ENCODE results near the gene GALNT1. TPM values are rescaled to one million over a fixed set of nuclear protein-coding genes. Genes with fewer than 3 reads are reported as not detected.
A peak's percentile ranks its signal among the peaks of the same experiment; 100 is the strongest.

Gene GALNT1
- total RNA-seq, 2 donors from 2014 or later: 27.9 to 69.3 TPM

DNA sequence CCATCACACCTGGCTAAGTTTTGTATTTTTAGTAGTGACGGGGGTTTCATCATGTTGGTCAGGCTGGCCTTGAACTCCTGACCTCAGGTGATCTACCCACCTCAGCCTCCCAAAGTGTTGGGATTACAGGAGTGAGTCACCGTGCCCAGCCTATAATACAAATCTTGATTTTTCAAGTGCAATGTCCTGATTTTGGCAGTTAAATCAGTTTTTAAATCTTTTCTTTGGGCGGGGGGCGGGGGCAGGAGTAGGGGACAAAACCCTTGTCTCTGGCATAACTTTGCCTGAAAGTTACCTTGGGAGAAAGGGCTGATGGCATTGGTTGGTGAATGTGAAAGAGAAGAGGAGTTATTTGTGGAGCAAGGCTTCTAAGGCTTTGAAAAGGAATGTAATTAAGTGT is 12.3 kb downstream of the GALNT1 start:
- Mint-ChIP-seq H3K27me3 (no peaks in the 10 kb centered on the region), H3K27ac (no peak overlapping the region), H3K4me3 (no peak overlapping the region), H3K4me1 (peaks cover 16% of the 10 kb centered on the region), H3K9me3 (no peaks in the 10 kb centered on the region), H3K36me3 (ENCODE audit: low read depth) (peaks cover 6% of the 10 kb centered on the region)
- no peak for ATAC-seq (replicated peaks)

DNA sequence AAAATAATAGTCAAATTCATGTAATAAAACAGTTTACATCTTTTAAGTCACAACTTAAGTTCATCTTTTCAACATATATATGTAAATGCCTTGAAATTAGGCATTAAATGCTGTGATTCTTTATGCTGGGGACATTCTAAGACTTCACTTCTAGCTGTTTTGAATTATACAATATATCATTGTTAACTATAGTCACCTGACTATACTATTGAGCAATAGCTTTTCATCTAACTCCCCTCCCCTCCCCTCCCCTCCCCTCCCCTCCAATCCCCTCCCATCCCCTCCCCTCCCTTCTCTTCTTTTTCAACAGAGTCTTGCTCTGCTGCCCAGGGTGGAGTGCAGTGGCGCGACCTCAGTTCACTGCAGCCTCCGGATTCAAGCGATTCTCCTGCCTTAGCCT is 16.2 kb downstream of the GALNT1 start:
- no peaks in the 10 kb centered on the region for H3K27me3 Mint-ChIP-seq
- peaks cover 10% of the 10 kb centered on the region for H3K9me3 Mint-ChIP-seq
- no peak overlapping the region for H3K4me3 Mint-ChIP-seq
- H3K36me3 Mint-ChIP-seq (ENCODE audit: low read depth): peaks cover 6% of the 10 kb centered on the region
- no peak for ATAC-seq (replicated peaks)
- peaks cover 12% of the 10 kb centered on the region for H3K4me1 Mint-ChIP-seq
- H3K27ac Mint-ChIP-seq: no peak overlapping the region

DNA sequence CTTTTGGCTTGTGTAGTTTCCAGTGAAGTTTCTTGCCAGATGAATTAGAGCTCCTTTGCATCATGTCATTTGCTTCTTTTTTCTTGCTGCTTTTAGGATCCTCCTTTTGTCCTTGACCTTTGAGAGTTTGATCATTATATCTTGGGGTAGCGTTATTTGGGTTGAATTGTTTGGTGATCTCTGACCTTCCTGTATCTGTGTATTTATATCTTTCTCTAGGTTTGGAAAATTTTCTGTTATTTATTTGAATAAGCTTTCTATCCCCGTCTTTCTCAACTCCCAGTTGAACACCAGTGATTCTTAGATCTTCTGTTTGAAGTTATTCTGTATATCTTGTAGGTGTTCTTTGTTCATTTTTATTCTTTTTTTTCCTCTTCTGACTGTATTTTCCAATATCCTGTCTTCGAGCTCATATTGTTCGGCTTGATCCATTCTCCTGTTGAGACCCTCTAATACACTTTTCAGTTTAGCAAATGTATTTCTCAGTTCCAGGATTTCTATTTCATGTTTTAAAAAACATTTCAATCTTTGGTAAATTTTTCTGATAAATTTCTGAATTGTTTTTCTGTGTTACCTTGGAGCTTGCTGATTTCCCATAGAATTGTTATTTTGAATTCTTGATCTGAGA is 20.8 kb downstream of the GALNT1 start:
- peaks cover 6% of the 10 kb centered on the region for H3K36me3 Mint-ChIP-seq (ENCODE audit: low read depth)
- H3K27me3 Mint-ChIP-seq: no peaks in the 10 kb centered on the region
- no peak overlapping the region for H3K27ac Mint-ChIP-seq
- no peak overlapping the region for H3K4me3 Mint-ChIP-seq
- H3K4me1 Mint-ChIP-seq: peaks cover 10% of the 10 kb centered on the region
- H3K9me3 Mint-ChIP-seq: peaks cover 16% of the 10 kb centered on the region
- no peak for ATAC-seq (replicated peaks)

DNA sequence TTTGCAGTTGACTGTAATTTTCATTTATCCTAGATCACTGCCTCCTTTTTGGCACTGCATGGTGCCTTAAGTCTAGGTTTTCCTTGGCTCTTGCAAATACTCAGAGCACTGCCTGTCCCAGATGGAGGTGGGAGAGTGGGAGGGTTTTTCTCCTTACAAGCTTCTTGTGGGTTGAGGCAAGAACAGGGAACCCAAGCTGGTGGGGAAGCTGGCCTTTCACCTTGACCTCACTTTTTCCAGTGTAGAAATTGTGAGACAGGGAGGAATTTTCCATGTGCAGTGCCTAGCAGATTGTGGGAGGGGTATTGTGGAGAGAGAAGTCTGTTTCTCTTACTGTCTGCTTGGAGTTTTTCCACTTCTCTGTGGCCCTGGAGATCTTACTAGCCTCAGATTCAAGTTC is 21.5 kb downstream of the GALNT1 start:
- H3K4me3 Mint-ChIP-seq: no peak overlapping the region
- ATAC-seq (replicated peaks): no peak
- peaks cover 10% of the 10 kb centered on the region for H3K4me1 Mint-ChIP-seq
- no peaks in the 10 kb centered on the region for H3K27me3 Mint-ChIP-seq
- peaks cover 16% of the 10 kb centered on the region for H3K9me3 Mint-ChIP-seq
- H3K36me3 Mint-ChIP-seq (ENCODE audit: low read depth): peaks cover 6% of the 10 kb centered on the region
- no peak overlapping the region for H3K27ac Mint-ChIP-seq

DNA sequence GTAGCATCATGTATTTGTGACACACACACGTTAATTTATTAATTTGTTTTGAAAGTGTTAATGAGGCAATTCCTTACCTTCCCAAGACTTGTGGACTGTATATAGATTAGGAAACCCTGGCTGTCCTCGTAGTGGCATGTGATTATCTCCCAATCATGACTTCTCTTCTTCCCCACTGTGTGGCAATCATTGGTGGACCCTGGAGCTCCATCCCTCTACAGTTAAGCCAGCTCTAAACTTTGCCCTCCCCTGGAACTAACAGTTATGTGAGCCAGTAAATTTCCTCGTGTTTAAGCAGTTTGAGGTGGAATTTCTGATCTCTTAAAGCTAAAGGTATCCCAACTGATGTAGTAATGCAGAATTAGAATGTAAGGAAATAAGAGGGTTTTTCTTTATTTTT is 22.0 kb downstream of the GALNT1 start:
- Mint-ChIP-seq H3K4me3 (no peak overlapping the region), H3K27me3 (no peaks in the 10 kb centered on the region), H3K9me3 (peaks cover 16% of the 10 kb centered on the region), H3K4me1 (peaks cover 7% of the 10 kb centered on the region), H3K27ac (no peak overlapping the region), H3K36me3 (ENCODE audit: low read depth) (peaks cover 1% of the 10 kb centered on the region)
- no peak for ATAC-seq (replicated peaks)

DNA sequence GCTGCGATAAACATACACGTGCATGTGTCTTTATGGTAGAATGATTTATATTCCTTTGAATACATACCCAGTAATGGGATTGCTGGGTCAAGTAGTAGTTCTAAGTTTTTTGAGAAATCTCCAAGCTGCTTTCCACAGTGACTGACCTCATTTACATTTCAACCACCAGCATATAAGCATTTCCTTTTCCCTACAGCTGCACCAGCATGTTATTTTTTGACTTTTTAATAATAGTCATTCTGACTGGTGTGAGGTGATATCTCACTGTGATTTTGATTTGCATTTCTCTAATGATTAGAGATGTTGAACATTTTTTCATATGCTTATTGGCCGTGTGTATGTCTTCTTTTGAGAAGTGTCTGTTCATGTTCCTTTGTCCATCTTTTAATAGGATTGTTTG is 22.8 kb downstream of the GALNT1 start:
- H3K9me3 Mint-ChIP-seq: peaks cover 16% of the 10 kb centered on the region
- H3K27ac Mint-ChIP-seq: no peak overlapping the region
- peaks cover 5% of the 10 kb centered on the region for H3K4me1 Mint-ChIP-seq
- H3K36me3 Mint-ChIP-seq (ENCODE audit: low read depth): no peaks in the 10 kb centered on the region
- ATAC-seq (replicated peaks): no peak
- H3K4me3 Mint-ChIP-seq: no peak overlapping the region
- H3K27me3 Mint-ChIP-seq: no peaks in the 10 kb centered on the region

DNA sequence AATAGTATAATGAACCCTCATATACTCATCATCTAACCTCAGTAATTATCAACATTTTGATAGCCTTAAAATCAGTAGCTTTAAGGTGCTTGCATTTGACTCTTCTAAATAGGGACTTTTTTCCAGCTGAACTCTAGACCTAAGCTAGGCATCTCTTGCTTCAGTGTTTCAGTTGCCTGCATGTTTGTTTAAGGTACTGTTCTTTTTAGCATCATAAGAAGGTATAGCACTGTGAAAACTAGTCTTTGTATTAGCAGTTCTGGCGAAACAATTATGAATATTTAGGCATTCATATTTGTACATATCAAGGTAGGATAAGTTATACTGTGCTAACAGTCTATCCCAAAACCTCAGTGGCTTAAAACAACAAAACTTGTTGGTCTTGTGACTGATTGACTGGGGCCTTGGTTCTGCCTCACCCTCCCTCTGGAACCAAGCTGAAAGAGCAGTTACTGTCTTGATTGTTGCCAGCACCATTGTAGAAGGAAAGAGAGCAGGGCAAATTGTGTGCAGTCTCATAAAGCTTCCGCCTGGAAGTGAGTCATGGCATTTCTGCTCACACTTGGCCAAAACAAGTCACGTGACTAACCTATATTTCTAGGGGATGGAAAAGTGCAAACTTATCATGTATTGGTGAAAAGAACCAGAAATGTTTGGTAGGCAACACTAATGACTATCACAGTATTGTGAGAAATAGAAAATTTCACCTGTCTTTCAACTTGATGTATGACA is 24.3 kb downstream of the GALNT1 start:
- H3K4me3 Mint-ChIP-seq: peak overlapping the region; percentile 25
- H3K27me3 Mint-ChIP-seq: no peaks in the 10 kb centered on the region
- no peaks in the 10 kb centered on the region for H3K36me3 Mint-ChIP-seq (ENCODE audit: low read depth)
- H3K4me1 Mint-ChIP-seq: peaks cover 5% of the 10 kb centered on the region
- peak; percentile 68 for ATAC-seq (replicated peaks)
- peaks cover 13% of the 10 kb centered on the region for H3K9me3 Mint-ChIP-seq
- peak overlapping the region; percentile 29 for H3K27ac Mint-ChIP-seq

DNA sequence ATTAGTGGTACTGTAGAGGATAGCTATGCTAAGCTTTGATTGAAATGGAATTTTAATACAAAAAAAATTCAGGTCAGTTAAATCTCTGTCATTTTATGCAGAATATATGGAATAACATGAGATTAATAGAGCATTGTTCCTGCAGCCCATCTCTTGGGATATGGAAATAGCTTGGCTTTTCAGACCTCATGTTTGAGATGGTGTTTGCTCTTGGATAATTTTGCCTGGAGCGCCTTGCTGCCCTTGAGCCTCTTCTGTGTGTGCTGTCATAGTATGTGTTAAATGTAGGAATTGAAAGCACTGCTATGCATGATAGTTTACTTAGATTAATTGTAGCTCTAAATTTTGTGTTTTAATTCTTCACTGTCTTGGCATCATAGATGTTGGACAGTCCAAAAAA is 27.7 kb downstream of the GALNT1 start:
- no peak for ATAC-seq (replicated peaks)
- no peaks in the 10 kb centered on the region for H3K36me3 Mint-ChIP-seq (ENCODE audit: low read depth)
- no peak overlapping the region for H3K27ac Mint-ChIP-seq
- no peaks in the 10 kb centered on the region for H3K9me3 Mint-ChIP-seq
- H3K27me3 Mint-ChIP-seq: no peaks in the 10 kb centered on the region
- H3K4me3 Mint-ChIP-seq: no peak overlapping the region
- H3K4me1 Mint-ChIP-seq: peaks cover 5% of the 10 kb centered on the region

DNA sequence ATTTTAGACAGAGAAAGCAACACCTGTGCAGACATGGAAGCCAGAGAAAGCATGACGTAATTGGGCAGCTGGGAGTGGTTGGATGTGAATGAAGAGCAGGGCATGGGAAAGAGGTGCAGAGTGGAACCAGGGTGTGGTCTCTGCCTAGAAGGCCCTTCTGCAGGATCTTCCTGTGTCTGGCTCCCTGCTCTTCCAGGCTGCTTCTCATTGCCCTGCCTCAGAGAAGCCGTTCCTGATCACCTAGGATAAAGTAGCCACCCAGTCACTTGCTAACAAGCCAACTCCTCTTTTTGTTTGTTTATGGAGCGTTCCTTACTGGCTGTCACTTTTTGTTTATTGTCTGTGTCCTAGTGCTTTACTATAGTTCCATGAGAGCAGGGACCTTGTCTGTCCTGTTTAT is 28.5 kb downstream of the GALNT1 start:
- no peaks in the 10 kb centered on the region for H3K36me3 Mint-ChIP-seq (ENCODE audit: low read depth)
- peaks cover 5% of the 10 kb centered on the region for H3K4me1 Mint-ChIP-seq
- no peak overlapping the region for H3K27ac Mint-ChIP-seq
- H3K4me3 Mint-ChIP-seq: no peak overlapping the region
- H3K27me3 Mint-ChIP-seq: no peaks in the 10 kb centered on the region
- ATAC-seq (replicated peaks): no peak
- no peaks in the 10 kb centered on the region for H3K9me3 Mint-ChIP-seq

DNA sequence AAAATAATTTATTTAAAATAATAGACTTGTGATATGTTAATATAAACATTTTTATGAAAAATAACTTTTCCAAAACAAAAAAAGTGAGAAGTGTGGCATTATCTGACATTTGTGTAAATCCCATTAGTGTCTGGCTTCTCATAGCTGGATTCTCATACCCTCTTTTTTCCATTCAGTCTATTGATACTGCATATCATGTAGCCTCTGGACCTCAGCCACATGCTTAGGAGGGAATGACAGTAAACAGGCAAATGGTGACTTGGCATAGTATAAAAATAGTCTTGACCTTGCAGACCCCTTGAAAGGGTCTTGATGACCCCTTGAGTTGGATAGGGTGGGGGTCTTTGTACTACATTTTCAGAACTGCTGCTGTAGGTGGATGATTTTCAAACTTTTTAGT is 29.2 kb downstream of the GALNT1 start:
- no peaks in the 10 kb centered on the region for H3K9me3 Mint-ChIP-seq
- H3K4me3 Mint-ChIP-seq: no peak overlapping the region
- no peak overlapping the region for H3K27ac Mint-ChIP-seq
- no peaks in the 10 kb centered on the region for H3K36me3 Mint-ChIP-seq (ENCODE audit: low read depth)
- no peak for ATAC-seq (replicated peaks)
- no peaks in the 10 kb centered on the region for H3K27me3 Mint-ChIP-seq
- H3K4me1 Mint-ChIP-seq: peaks cover 6% of the 10 kb centered on the region

DNA sequence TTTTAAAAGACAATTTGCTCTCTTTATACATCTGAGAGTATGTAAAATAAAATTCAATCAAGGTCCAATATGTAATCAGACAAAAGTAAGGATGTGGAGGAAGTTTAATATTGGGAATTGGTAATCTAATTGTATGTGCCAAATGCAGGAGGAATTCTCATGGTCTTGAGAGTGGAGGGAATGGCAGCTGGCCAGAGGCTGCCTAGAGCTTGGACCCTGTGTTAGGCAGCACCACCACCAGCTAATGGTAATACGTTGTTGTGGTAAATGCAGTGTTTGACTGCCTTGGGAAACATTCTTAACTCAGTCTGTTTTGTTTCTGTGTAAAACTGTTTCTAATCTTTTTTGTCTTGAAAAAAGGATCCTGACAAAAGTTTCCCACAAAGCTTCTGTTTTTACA is 30.0 kb downstream of the GALNT1 start:
- no peak for ATAC-seq (replicated peaks)
- Mint-ChIP-seq H3K4me3 (no peak overlapping the region), H3K27ac (no peak overlapping the region), H3K27me3 (no peaks in the 10 kb centered on the region), H3K36me3 (ENCODE audit: low read depth) (no peaks in the 10 kb centered on the region), H3K4me1 (peaks cover 4% of the 10 kb centered on the region), H3K9me3 (no peaks in the 10 kb centered on the region)

DNA sequence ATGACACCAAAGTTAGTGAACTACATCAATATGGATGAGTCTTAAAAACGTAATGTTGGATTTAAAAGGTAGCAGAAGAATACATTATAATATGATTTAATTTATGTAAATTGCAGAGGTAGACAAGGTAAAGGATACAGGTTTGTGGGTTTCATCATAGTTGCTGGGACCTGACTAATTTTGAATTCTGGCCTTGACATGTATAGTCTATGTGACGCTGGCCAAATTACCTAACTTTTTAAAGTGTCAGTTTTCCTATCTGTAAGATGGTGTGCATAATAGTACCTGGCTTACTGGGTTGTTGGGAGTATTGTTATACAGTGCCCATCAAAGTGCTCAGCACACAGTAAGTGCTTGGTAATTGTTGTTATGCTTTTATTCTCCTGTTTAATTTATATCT is 34.5 kb downstream of the GALNT1 start:
- H3K4me1 Mint-ChIP-seq: peaks cover 4% of the 10 kb centered on the region
- no peak overlapping the region for H3K4me3 Mint-ChIP-seq
- no peak for ATAC-seq (replicated peaks)
- H3K27ac Mint-ChIP-seq: no peak overlapping the region
- H3K36me3 Mint-ChIP-seq (ENCODE audit: low read depth): no peaks in the 10 kb centered on the region
- no peaks in the 10 kb centered on the region for H3K27me3 Mint-ChIP-seq
- H3K9me3 Mint-ChIP-seq: no peaks in the 10 kb centered on the region

DNA sequence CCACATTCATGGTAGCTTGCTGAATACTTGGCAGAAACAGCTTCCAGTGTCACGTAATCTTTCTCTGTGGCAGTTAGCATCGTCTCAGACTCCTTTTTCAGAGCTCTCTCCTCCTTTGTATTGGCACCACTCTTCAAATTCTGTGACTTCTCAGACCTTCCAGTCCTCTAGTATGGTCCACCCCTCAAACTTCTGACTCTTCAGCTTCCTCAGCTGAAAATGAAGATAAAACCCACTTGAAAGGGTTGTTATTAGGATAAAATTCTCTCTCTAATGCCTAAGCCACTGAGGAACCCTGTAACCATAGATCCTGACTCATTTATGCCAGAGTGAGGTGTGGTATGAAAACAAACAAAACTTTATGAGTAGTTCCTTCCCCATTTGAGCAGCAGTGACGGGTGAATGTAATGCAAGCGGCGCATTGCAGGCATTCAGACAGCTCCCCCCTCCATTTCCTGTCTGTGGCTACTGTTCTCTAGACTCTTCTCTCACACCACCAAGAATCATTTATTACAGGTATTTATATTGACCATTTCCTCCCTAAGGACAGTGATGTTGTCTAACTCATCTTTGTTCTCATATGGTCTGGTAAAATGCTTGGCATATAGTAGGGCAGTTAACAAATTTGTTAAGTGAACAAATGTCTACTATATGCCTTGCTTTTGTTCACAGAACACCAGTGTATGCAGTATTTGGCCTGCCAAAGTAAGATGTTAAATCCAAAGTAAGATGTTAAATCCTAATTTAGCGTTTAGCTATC is 35.3 kb downstream of the GALNT1 start:
- ATAC-seq (replicated peaks): peak; percentile 98
- no peaks in the 10 kb centered on the region for H3K27me3 Mint-ChIP-seq
- H3K4me1 Mint-ChIP-seq: peaks cover 4% of the 10 kb centered on the region
- H3K4me3 Mint-ChIP-seq: no peak overlapping the region
- no peaks in the 10 kb centered on the region for H3K36me3 Mint-ChIP-seq (ENCODE audit: low read depth)
- H3K9me3 Mint-ChIP-seq: no peaks in the 10 kb centered on the region
- no peak overlapping the region for H3K27ac Mint-ChIP-seq

DNA sequence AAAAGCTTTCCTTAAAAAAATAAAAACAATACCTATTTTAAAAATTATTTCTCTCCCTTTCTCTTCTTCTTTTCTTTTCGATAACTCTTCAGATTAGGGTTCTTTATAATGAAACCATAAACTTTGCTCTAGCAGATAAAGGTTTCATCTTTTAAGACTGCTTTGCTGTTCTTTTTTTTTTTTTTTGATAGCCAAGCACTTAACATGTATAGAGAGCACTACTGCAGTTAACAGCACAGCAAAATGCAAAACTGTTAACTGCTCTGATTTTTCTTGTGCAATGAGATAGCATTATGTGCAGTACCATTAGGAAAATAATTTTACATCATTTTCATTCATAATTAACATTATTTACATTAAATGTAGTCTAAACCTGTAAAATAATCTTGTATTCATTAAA is 36.3 kb downstream of the GALNT1 start:
- no peak for ATAC-seq (replicated peaks)
- no peaks in the 10 kb centered on the region for H3K9me3 Mint-ChIP-seq

DNA sequence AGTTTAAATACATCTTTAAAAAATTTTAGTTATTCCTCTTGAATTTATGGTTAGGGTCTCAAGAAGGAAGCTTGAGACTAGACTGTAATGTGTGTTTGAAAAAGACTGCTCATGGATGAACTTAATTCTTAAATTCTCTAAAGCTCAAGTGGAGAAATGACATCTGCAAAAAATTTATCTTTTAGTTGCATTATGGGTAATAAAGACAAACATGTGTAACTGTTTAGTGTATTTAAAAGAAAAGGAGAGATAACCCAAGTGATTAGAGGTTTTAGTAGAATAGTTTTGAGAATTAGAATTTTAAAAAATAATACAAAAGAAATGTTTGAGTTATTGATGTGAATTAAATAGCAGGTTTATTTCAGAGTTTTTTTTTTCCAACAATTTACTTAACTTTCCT is 36.7 kb downstream of the GALNT1 start:
- Mint-ChIP-seq H3K4me3 (no peak overlapping the region), H3K27ac (no peak overlapping the region)

More for the DNA sequence above, 36.3 kb downstream of the GALNT1 start:
- Mint-ChIP-seq H3K4me1 (peaks cover 9% of the 10 kb centered on the region), H3K27ac (no peak overlapping the region), H3K4me3 (no peak overlapping the region), H3K27me3 (no peaks in the 10 kb centered on the region), H3K36me3 (ENCODE audit: low read depth) (no peaks in the 10 kb centered on the region)

More for the DNA sequence above, 36.7 kb downstream of the GALNT1 start:
- no peaks in the 10 kb centered on the region for H3K27me3 Mint-ChIP-seq
- H3K9me3 Mint-ChIP-seq: no peaks in the 10 kb centered on the region
- no peaks in the 10 kb centered on the region for H3K36me3 Mint-ChIP-seq (ENCODE audit: low read depth)
- ATAC-seq (replicated peaks): no peak
- H3K4me1 Mint-ChIP-seq: peaks cover 14% of the 10 kb centered on the region
